ENCODE results near the gene CHCHD3.

GRCh38 chr7:132919771-132920170, 162.1 kb downstream of the CHCHD3 start:
- TF ChIP-seq RARB (CRISPR knock-in tag; IDR thresholded peaks at IDR 0.05) (no peak), PATZ1 (CRISPR knock-in tag; IDR thresholded peaks at IDR 0.05; ENCODE audit: borderline replicate concordance) (no peak)

All from SK-N-SH treated with all-trans-retinoic acid at 6 μM for 48 hours (cell line).